Anterior cingulate cortex (tissue), 58 donors: ENCODE data around the gene ZKSCAN1.

Experiments used
- DNase-seq, 58 donors: peaks; one replicate each; lab custom pipeline; 2025; lab: John Stamatoyannopoulos, UW

ZKSCAN1 gene

DNA sequence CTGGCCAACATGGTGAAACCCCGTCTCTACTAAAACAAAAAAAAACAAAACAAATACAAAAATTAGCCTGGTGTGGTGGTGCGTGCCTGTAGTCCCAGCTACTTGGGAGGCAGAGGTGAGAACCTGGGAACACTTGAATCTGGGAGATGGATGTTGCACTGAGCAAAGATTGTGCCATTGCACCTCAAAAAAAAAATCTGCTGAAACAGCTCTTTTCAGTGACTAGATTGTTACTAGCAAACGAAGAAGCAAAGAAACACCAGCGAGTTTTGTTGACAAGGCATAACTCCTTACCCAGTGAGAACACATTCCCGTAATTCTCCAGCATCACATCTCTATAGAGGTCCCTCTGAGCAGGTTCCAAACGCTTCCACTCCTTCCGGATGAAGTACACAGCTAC, 59.4 kb downstream of the ZKSCAN1 start:
- no peak for DNase-seq

DNA sequence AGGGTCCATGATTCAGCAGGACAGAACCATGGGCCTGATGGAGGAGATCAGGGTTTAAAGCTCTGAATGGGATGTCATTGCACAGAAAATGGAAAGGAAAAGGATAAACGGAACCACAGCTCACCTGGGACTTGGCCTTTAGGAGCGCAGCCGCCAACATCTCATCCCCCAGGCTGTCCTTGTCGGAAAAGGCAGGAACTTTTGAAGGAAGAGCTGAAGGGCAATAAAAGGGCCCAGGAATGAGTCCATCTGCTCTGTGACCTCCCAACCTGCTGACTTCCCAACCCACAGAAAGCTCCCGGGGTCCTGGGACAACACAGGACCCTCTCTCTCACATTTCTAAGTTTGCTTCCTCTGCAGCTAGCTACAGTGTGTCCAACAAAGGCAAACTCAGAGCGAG, 60.0 kb downstream of the ZKSCAN1 start:
- no peak for DNase-seq

DNA sequence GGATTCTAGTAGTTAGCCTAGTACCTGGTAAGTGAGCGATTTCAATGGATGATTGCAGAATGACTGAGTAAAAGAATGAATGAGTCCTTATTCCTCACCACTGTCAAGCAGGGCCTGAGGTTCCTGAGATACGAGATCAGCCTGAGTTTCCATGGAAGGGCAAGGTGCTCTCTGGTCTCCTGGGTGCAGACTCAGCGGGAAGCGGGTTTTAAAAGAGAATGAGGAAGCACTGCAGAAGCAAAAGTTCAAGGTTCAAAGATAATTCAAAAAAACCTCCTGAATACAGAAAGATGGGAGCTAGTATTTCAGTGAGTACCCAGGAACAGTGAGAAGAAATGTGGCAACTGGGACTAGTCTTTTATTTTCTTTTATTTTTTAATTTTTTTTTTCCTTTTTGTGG, 61.8 kb downstream of the ZKSCAN1 start:
- no peak for DNase-seq

DNA sequence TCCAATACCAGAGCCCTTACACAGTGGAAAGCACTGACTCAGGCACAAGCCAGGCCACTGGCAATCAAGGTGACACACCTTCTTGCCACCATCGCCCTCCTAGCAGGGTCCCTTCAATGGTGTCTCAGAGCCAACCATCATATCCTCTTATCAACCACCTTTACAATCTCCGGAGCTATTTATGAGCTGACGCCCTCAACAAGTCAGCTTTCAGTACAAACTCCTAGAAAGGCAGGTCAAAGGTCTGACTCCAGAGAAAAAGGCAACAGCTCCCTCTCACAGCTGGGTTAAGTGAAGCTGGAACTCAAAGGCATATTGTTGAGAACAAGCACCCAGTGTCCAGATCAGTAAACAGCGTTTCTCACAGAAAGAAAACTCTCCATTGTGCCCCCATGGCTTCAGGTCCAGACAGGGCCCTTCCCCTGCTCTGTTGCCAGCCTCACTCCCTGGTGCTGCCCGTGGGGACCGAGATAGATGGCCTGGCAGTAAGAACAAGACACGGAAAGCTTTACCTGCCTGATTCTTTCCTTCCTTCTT, 63.7 kb downstream of the ZKSCAN1 start:
- peak in 40 of 58 donors; percentile 5 to 87 (median 45) for DNase-seq

DNA sequence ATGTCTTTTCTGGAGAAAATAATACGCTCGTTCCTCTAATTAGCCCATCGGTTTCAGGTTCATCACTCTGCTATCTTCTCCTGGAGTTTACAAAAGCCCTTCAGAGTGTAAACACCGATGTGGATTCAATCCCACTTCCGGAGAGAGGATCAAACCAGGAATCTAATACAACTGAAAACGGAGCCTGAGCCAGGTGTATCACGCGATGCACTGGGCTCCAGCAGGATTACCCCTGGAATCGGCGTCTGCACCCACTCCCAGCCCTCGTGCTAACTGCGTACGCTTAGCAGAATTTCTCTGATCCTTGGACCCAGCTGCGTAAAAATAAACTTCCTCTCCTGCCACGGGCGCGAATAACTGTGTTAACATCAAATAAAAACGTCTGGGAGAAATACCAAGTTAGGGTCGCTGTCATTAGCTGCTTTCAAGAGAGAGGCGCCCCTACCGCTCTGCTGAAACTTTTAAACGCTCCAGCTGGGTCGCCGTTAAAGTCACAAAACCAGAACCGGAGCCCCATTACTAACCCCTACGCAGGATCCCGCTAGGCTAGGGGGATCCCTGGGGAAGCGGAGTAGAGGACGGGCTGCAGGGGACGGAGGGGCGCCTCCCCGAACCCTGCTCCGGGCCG, 65.6 kb downstream of the ZKSCAN1 start:
- no peak for DNase-seq

DNA sequence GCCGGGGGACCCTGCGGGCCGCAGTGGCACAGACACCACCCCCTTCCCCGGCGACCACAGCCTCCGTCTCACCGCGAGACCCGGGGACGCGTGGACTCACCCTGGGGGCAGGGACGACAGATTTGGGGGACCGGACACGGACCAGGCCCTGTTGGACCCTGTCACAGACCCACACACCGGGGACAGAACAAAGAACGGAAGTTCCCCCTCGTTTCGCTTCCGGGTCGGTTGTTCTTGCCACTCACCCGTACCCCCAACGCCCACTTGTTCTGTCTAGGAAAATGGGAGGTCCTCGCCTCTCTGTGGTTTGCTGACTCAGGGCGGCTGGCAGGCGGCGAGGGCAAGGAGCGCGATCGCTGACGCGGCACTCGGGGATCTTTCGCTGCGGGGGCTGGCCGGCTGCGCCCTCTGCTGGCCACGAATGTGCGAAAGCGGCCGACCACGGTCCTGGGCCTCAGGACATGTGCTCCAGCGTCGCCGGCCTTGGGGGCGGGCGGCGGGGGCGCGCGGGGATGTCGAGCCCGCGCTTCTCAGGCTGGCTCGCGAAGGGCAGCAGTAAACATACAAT, 66.2 kb downstream of the ZKSCAN1 start, which contains the start of gene ZNF3:
Gene ZNF3 (minus strand): TSS at position 189 of the 568 bp plus-strand sequence. CDS start 4,366 bp downstream, outside the sequence.
- DNase-seq: peak; percentile 74 to 99 (median 98)

DNA sequence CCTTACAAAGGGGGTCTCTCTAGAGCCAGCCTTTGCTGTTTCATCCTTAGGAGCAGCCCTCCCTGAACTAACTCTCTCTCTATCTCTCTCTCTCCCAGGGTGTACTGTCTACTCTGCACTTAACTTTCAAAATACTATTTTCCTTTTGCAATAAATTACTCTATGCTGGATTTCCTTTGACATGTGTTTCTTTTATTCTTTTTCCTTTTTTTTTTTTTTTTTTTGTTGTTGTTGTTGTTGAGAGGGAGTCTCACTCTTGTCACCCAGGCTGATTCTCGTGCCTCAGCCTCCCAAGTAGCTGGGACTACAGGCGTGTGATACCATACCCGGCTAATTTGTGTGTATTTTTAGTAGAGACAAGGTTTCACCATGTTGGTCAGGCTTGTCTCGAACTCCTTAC, 67.6 kb downstream of the ZKSCAN1 start:
- no peak for DNase-seq

DNA sequence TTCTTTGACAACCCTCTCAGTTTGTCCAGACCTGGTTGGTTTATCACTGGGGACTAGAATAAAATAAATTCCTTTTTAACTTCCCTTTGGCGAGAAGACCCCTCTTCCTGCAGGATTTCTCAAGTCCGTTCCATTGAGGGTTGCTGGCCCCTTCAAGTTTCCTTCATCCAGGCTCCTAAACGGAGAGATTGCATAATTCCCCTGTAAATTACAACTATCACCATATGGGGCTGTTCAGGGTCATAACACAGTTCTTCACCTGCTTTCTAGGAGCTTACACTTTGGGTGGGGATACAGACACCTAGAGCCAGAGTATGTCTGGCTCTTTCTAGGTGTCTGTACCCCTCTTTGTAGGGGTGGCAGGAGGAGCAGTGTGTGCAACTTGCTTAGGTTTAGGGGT, 70.1 kb downstream of the ZKSCAN1 start:
- DNase-seq: no peak

DNA sequence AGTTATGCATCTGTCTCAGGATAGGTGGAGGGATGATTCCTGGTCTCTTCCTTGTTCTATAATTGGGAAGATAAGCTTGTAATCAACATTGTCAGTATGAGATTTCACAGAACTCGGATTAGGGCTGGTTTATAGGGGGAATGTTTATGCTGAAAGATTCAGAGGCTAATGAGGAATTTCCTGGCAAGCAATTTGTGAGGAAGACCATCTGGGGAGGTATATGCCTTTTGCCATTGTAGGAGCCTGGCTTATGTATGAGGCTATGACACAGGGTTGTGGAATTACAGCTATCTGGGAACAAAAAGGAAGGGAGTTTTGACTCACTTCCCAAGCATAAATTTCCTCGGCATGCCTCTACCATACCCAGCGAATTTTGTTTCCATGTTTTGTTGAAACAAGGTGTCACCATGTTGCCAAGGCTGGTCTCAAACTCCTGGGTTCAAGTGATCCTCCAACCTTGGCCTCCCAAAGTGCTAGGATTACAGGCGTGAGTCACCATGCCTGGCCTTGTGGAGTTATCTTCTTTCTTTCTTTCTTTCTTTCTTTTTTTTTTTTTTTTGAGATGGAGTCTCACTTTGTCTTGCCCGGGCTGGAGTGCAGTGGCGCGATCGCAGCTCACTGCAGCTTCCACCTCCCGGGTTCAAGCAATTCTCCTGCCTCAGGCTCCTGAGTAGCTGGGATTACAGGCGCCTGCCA, 71.8 kb downstream of the ZKSCAN1 start:
- DNase-seq: no peak

DNA sequence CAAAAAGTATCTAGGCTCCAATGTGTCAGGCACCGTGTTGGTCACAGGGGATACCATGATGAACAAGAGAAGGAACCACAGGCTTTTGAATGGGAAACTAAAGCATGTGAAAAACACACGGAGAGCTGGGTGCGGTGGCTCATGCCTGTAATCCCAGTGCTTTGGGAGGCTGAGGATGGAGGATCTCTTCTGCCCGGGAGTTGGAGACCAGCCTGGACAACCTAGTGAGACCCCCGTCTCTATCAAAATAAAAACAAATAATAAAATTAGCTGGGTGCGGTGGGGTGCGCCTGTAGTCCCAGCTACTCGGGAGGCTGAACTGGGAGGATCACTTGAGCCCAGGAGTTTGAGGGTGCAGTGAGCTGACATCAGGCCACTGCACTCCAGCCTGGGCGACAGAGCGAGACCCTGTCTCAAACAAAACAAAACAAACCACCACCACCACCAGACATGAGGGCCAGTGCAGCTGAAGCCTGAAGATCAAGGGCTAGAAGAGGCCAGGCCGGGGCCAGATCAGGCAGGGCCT, 72.8 kb downstream of the ZKSCAN1 start:
- no peak for DNase-seq

DNA sequence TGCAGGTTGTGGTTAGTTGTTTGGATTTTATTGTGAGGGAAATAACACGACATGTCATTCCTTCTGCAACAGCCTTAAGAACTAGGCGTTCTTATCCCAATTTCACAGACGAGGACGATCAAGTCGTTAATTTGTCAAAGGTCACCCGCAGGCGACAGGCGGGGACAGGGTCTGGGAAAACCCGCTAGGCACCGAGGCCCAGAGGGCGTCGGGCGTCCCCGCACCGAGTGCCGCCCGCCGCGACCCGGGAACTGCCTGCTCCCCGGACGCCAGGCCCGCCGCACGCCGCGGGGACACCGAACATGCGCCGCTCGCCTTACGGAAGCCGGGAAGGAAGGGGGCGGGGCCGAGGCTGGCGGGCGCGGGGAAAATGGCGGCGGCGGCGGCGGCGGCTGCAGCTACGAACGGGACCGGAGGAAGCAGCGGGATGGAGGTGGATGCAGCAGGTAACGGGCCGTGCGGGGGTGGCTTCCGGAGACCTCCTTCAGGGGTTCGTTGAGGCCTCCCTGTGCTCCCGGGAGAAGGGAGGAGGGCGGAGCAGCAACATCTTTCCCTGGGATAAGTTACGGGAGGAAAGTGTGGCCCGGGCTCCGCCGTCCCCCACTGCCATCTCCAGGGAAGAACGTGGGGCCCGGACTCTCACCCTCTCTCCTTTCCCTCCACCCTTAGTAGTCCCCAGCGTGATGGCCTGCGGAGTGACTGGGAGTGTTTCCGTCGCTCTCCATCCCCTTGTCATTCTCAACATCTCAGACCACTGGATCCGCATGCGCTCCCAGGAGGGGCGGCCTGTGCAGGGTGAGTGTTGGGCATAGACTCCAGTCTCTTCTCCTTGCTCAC, 73.4 kb downstream of the ZKSCAN1 start, which contains the start of gene COPS6:
Gene COPS6 (plus strand): TSS at position 349 of the 837 bp plus-strand sequence. CDS start 22 bp downstream, at position 371.
- peak; percentile 7 to 84 (median 70) for DNase-seq

DNA sequence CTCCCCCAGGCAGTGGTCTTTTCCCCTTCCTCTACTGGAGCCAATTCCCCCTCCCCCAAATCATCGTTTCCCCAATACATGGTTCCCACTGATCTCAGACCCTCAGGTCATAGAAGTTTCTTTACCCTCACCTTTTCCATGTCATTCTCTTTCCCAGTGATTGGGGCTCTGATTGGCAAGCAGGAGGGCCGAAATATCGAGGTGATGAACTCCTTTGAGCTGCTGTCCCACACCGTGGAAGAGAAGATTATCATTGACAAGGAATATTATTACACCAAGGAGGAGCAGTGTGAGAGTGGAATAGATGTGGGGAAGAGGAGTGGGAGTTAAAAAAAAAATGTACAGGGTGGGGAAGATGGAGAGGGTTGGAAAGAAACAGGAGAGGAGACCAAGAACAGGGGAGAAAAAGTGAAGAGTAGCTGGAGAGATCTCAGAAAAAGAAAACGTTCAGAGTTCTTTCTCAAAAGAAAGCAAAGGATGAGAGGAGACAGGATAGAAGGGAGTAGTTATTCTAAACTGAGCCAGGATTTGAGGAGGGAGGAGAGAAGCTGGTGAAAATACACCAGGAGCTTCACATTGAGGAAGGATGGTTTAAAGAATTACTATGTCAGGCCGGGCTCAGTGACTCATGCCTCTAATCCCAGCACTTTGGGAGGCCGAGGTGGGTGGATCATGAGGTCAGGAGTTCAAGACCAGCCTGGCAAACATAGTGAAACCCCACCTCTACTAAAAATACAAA, 74.2 kb downstream of the ZKSCAN1 start:
- no peak for DNase-seq

DNA sequence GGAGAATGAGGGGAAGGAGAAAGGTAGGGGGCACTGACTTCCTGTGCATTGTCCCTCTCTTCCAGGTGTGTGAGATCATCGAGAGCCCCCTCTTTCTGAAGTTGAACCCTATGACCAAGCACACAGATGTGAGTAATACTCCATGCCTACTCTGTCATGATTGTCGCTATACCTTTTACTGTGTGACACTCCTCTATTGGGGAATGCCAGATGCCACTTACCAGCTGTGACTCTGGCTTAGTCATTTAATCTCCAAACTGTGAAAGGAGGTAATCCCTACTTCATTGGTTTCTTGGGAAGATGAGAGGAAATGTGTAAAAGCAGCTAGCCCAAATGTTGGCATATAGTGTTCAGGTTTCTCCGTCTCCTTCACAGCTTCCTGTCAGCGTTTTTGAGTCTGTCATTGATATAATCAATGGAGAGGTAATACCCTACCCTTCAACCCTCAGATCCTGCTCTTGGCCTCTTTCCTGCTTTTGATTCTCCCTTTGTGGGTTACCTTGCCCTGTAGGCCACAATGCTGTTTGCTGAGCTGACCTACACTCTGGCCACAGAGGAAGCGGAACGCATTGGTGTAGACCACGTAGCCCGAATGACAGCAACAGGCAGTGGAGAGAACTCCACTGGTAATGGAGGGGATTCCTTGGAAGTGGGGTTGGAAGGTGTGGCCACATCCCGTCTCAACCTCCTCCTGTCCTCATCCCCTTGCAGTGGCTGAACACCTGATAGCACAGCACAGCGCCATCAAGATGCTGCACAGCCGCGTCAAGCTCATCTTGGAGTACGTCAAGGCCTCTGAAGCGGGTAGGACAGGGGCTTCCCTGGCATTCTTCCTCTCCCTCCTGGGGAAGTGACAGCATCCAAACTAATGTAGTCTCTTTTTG, 75.4 kb downstream of the ZKSCAN1 start:
- DNase-seq: no peak
